SHP77 (cell line): ENCODE data around the gene EXOC6B.

ENCODE experiments used
- DNase-seq, 2 experiments: peaks; one replicate each; lab custom pipeline; 2025; lab: John Stamatoyannopoulos, UW

Gene EXOC6B

GRCh38 chr2:72275084-72275483 is 550.7 kb downstream of the EXOC6B start:
- no peak for DNase-seq

DNA sequence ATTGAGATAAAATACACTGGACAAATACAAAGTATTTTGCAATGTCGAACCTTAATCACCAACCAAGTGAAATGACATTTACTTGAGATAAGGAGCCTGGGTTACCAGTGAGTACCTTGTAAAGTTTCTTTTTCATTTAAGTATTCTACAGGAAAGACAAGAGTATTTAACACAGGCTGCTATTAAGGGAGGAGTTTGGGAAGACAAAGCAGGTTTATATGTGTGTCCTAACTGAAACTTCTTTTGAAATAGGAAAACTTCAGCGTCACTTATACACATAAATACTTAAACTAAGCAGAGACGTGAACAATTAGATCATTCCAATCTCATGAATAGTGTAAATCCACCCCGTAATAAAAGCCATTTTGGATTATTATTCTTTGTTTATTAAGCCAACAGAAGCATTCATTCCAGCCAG is 551.4 kb downstream of the EXOC6B start:
- no peak for DNase-seq

GRCh38 chr2:72273384-72273783 is 552.4 kb downstream of the EXOC6B start:
- DNase-seq = no peak

DNA sequence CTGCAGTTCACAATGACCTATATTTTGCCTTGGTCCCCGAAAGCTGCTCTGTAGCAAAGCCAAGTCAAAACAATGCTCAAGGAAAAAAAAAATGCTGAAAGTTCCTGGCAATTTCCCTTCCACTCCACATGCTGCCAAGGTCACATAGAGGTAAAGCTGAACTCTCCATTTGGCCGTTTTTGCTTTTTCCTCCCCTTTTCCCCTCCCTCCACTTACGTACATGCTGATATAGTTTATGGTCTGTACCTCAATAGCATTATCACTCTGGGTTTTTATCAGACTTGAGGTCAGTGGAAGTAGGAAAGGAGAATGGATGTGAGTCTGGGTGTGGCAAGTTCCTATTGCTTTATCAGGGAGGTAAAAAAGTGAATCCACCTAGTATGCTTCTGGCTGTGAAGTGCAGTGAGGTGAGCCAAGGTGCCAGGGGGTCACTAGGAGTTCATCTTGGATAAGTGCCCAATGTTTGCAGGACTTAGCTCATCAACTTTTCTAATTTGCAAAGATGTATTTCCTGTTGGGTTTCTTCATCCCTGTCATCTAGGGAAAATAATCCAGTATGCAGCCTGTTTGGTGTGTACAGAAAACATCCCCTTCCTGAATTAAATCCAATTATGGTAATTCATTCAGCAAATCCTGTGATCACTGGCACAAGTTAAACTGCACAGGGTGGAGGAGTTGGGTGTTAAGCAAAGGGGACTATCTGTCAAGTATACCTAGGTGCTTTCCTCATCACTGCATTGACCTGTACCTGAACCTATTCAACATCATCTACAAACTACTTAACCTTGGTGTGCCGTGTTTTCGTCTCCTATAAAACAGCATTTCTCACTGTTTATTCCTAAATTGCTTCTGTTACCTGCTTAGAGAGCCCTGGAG is 553.8 kb downstream of the EXOC6B start:
- DNase-seq = no peak

DNA sequence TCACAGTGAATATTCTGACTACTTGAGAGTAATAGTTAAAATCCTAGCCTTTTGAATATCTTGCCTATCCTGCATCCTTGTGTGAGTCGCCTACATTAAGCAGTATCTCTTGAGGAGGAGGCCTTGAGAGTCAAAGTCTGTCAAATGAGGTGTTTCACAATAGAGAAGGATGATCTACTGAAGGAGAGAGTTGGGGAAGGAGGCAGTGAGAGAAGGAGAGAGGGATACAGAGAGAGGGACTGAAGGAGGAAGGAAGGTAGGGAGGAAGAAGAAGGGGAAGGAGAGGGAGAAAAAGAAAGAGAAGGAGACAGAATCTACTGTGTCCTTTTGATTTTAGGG is 554.6 kb downstream of the EXOC6B start:
- no peak for DNase-seq

DNA sequence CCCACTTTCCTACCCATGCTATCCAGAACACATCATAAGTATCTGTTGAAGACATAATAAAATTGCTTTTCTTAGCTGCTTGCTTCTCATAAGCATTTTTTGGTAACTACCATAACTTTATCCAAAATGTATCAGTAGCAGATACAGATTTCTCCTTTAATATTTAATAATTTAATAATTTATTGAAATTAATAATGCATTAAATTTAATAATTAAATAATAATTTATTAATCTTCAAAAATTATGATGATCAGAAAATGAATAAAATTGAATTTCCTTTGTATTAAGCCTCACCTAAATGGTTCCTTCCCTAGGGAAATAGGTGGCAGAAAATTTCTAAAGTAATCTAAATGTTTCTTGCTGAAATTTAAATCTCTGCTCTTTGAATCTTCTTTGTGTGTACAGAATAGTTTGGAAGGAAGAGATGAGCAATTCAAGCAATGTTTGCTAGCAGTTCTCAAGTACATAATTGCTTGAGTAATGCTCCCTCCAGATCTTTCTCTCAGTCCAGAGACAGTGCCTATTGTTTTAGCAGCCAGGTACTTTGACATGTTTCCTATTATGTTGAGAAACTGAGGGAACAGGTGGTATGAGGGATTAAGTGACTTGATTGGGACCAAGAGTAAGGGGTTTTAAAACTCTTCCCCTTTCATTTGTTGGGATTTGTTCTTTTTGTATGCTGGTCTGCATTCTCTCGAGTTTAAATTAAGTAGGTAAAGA is 555.1 kb downstream of the EXOC6B start:
- DNase-seq = no peak

DNA sequence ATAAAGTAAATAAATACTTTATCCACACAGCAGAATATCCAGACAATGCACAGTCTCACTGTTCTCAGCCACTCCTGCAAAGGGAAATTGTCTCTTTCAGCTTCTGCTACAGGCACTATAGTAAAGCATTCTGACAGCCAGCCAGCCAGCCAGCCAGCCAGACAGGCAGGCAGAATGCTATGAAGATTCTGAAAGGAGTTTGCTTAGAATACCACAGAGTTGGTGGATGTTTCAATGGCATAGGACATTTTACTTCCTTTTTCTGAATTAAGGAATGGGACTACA is 562.1 kb downstream of the EXOC6B start:
- no peak for DNase-seq

DNA sequence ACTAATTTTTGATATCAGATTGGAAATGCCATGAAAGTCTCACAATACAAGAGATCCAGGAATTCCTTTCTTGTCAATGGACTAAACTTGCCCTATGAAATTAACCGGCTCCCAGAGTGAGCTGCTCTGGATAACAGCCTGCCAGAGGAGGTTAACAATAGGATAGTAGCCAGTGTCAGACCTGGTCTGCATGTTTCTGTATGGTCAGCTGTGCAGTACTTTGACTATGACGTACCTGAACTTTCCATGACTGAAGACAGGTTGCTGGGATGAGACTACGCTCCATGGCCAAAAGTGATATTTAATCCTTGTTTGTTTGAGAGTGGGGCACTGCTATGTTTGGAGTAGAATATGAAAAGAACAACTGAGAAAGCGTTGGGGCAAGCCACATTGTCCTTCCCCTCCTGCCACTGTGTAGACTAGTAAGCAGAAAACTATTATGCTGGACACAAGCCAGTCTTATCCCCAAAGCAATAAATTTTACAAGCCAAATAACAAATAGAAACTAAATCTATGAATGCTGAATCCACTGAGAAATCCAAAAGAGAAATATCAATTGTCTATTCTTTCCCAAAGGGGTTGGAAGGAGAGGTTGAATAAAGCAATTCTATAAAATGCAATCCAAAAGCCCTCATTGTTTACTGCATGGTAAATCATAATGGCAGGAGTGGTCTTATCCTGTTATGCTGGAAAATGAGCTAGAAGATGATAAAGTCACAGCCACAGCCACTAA is 562.6 kb downstream of the EXOC6B start:
- no peak for DNase-seq

DNA sequence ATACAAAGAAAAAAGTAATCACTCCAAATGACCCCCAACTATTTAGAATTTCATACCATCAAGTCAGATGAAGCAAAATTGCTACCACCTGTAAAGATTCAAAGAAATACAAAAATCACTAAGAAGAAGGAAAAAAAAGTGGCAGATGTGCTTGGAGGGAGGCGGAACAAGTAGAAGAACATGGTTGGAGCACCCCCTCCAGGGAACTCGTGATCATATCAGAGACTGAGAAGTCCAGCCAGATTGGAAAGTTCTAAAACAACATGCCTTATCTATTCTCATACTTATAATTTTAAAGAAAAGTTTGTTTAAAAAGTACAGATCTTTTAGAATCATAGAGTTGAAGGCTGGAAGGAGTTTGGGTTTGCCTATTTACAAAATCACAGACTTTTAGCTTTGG is 564.8 kb downstream of the EXOC6B start:
- no peak for DNase-seq

DNA sequence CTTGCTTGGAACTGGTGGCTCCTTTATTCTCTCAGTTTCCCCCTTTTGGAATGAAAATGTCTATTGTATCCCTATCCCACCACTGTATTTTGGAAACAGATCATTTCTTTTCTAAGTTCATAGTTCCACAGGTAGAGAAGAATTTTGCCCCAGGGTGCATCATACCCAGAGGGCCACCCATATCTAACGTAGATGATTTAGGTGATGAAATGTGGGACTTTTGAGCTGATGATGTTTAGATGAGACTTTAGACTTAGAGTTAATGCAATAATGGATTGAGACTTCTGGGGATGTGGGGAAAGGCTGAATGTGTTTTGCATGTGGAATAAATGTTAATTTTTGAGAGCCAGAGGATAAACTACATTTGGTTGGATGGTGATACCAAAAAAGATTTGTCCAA is 570.3 kb downstream of the EXOC6B start:
- DNase-seq = no peak

- no peak for DNase-seq
Measured at GRCh38 chr2:72254831-72255451, 570.9 kb downstream of the EXOC6B start.

- DNase-seq = no peak
Measured at GRCh38 chr2:72238311-72238710, 587.5 kb downstream of the EXOC6B start.

- DNase-seq = no peak
Measured at GRCh38 chr2:72237549-72237948, 588.3 kb downstream of the EXOC6B start.

- DNase-seq = no peak
Measured at GRCh38 chr2:72236445-72237067, 589.3 kb downstream of the EXOC6B start.

- no peak for DNase-seq
Measured at GRCh38 chr2:72235497-72236415, 590.1 kb downstream of the EXOC6B start.

DNA sequence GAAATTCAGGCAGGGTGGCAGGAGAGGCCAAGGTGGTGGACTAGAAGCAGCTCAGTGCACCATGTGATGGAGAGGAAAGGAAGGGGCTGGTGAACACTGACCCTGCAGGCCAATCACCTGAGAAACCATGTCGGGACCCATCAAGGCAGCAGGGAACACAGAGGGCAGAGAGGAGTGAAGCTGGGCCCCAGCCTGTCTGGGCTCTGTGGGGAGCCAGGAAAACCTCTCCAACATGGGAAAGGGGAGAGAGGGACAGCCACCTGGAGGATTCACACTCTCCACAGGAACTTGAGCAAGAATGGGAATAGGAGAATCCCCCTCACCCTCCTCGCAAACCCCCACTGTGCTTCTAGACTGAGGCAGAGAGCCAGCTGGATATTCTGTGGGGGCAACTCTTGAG is 592.6 kb downstream of the EXOC6B start:
- DNase-seq = no peak

GRCh38 chr2:72222829-72223564 is 602.8 kb downstream of the EXOC6B start:
- DNase-seq = no peak

GRCh38 chr2:72220170-72220569 is 605.7 kb downstream of the EXOC6B start:
- peak; percentile 2 to 19 for DNase-seq

DNA sequence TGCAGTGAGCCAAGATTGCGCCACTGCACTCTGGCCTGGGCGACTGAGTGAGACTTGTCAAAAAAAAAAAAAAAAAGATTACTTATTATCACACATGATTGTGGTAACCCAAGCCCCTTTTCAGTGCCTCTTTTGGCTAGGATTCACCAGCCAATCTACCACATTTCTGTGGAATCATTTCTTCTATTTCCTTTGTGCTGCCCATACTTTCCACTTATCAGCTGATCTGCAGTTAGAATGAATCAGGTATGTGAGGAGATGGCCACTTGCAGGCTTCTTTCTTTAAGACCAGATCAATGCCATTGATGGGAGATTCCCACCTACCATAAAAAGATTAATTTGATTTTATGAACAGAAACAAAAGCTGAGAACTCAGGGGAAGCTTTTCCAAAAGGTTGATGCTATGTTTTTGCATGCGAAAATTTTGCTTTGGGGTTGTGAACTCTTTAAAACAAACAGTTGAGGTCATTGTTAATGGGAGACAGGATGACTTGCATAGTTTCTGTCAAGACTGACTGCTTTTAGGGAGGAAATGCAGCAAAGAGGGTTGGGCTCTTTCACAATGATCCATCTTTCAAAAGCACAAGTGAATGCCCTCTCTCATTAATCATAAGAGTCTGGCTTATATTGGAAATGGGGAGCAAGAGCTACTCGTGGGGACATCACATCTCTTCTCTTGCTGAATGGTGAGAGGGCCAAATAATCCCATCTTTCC is 611.2 kb downstream of the EXOC6B start:
- DNase-seq = no peak

DNA sequence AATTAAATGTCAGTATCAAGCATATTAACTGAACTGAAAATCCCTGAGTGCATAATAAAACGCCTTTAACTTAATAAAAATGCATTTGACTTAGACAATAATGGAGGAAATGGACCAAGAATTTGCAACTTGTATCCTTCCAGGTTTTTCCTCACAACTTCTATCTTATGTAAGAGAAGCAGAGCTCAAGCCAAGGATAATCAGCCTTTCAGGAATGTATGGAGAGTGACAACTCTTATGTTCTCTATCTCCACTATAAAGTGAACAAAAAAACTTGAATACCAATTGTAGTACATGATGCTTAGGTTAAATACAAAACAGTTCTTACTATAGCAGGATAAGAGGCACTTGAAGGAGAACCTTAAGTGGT is 613.4 kb downstream of the EXOC6B start:
- DNase-seq = no peak
